ENCODE results near the gene GNB5.

Gene GNB5

GRCh38 chr15:52232327-52232726, 41.1 kb upstream of the GNB5 start:
- no peak for TF ChIP-seq CTCF (IDR thresholded peaks at IDR 0.05; ENCODE audit: low read depth, low read length)
- no peak overlapping the region for H3K4me3 ChIP-seq (replicated peaks in 1 of 2; ENCODE audit: low read depth in 2 of 2, low read length in 2 of 2)
- no peak for DNase-seq (ENCODE audit: low read depth in 2 of 2)

GRCh38 chr15:52230073-52230472, 38.9 kb upstream of the GNB5 start:
- no peak for TF ChIP-seq CTCF (IDR thresholded peaks at IDR 0.05; ENCODE audit: low read depth, low read length)
- DNase-seq (ENCODE audit: low read depth in 2 of 2), result no peak
- H3K4me3 ChIP-seq (replicated peaks in 1 of 2; ENCODE audit: low read depth in 2 of 2, low read length in 2 of 2), result no peak overlapping the region

GRCh38 chr15:52228921-52229320, 37.7 kb upstream of the GNB5 start:
- DNase-seq (ENCODE audit: low read depth in 2 of 2), result peak in 1 of 2 donors; percentile 28
- no peak overlapping the region for H3K4me3 ChIP-seq (replicated peaks in 1 of 2; ENCODE audit: low read depth in 2 of 2, low read length in 2 of 2)
- TF ChIP-seq CTCF (IDR thresholded peaks at IDR 0.05; ENCODE audit: low read depth, low read length), result no peak

DNA sequence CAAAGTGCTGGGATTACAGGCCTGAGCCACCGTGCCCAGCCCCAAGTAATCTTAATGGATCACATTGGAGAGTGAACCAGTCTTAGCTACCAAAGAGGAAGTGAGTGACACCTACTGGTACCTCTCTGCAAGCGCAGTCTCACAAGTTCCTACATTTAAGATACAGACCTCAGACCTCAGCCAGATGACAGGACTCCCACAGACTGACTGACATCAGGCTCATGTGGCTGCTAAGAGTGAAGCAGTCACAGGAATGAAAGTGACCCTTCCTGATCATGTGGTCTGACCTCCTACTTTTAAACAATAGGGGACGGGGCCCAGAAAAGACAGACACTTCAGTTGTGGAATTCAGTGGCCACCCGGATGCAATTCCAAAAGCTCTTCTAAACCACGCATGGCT, 36.3 kb upstream of the GNB5 start:
- peak; percentile 83 for TF ChIP-seq CTCF (IDR thresholded peaks at IDR 0.05; ENCODE audit: low read depth, low read length)
- H3K4me3 ChIP-seq (replicated peaks in 1 of 2; ENCODE audit: low read depth in 2 of 2, low read length in 2 of 2), result no peak overlapping the region
- peak; percentile 90 for DNase-seq (ENCODE audit: low read depth in 2 of 2)

- no peak for TF ChIP-seq CTCF (IDR thresholded peaks at IDR 0.05; ENCODE audit: low read depth, low read length)
- no peak overlapping the region for H3K4me3 ChIP-seq (replicated peaks in 1 of 2; ENCODE audit: low read depth in 2 of 2, low read length in 2 of 2)
- no peak for DNase-seq (ENCODE audit: low read depth in 2 of 2)
Measured at GRCh38 chr15:52225230-52225629, 34.0 kb upstream of the GNB5 start.

DNA sequence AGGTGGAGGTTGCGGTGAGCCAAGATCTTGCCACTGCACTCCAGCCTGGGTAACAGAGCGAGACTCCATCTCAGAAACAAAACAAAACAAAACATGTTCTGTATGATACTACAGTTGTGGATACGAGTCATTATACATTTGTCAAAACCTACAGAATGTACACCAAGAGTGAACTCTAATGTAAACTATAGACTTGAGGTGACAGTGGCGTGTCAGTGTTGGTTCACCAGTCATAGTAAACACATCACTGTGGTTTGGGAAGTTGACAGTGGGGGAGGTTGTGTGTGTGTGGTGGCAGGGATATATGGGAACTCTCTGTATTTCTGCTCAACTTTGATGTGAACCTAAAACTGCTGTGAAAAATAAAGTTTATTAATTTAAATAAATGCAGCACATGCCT, 33.0 kb upstream of the GNB5 start:
- DNase-seq (ENCODE audit: low read depth in 2 of 2), result no peak
- no peak overlapping the region for H3K4me3 ChIP-seq (replicated peaks in 1 of 2; ENCODE audit: low read depth in 2 of 2, low read length in 2 of 2)
- TF ChIP-seq CTCF (IDR thresholded peaks at IDR 0.05; ENCODE audit: low read depth, low read length), result no peak

DNA sequence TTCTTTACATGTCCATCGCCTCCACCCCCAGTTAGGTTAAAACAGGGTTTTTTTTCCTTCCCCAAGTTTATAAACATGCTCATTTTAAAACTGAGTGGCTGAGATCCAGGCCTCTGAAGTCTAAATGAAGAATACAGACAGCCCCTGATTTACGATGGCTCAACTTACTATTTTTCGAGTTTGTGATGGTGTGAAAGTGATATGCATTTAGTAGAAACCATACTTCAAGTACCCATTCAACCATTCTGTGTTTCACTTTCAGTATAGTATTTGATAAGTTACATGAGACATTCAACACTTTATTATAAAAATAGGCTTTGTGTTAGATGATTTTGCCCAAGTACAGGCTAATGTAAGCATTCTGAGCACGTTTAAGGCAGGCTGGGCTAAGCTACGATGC, 30.5 kb upstream of the GNB5 start:
- DNase-seq (ENCODE audit: low read depth in 2 of 2), result no peak
- no peak overlapping the region for H3K4me3 ChIP-seq (replicated peaks in 1 of 2; ENCODE audit: low read depth in 2 of 2, low read length in 2 of 2)
- no peak for TF ChIP-seq CTCF (IDR thresholded peaks at IDR 0.05; ENCODE audit: low read depth, low read length)
